H54 (cell line): Measurements from ENCODE around the gene ST6GAL1.
"Not testable (repeated sequence)": the region's sequence is repeated elsewhere in the genome, so short reads cannot be mapped to it uniquely, and the experiment has no call there.

Source experiments
- DNase-seq: peaks from one replicate; pipeline ENCODE4 v3.0.0; 2011; ENCODE audit warnings: low spot score, mixed read lengths; ENCODE audit not compliant: insufficient read length
- FAIRE-seq: peaks from 3 replicates; lab custom pipeline; 2011; peaks lifted over from hg19 to GRCh38; lab: Jason Lieb, UNC
- POLR2A ChIP-seq: IDR thresholded peaks from 2 replicates; pipeline ENCODE4 v1.6.1; 2011; ENCODE audit warnings: low read depth, mild to moderate bottlenecking, low read length

The ST6GAL1 gene

DNA sequence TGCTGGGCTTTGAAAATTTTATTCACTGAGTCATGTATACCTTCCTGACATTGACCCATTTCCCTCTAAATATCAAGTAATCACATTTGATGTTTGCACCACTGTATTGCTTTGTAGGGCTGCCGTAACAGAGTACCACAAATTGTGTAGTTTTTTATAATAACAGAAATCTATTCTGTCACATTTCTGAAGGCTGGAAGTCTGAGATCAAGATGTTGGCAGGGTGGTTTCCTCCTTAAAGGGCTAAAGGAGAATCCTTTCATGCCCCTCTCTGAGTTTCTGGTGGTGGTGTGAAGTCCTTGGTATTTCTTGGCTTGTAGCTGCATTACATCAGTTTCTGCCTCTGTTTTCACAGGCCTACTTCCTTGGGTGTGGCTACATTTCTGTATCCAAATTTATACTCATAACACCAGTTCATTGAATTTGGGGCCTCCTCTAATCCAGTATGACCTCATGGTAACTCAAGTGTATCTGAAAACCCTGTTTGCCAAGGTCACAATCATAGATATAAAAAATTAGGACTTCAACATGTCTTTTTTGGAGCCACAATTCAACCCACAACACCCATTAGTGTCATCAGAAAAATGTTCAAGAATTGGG is 29.1 kb upstream of the ST6GAL1 start:
- no peak for TF ChIP-seq POLR2A
- peak; percentile 80 for FAIRE-seq
- DNase-seq = no peak

DNA sequence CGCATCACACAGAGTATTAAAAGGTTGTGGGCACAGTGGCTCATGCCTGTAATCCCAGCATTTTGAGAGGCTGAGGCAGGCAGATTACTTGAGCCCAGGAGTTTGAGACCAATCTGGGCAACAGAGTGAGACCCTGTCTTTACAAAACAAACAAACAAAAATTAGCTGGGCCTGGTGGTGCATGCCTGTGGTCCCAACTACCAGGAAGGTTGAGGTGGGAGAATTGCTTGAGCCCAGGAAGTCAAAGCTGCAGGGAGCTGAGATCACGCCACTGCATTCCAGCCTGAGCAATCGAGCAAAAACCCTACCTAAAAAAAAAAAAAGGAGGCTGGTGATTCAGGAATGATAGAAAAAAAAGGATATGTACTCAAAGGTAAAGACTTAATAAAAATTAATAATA is 28.2 kb upstream of the ST6GAL1 start:
- DNase-seq (no peak), FAIRE-seq (peak; percentile 61)
- no peak for TF ChIP-seq POLR2A

GRCh38 chr3:186902713-186903112 is 27.6 kb upstream of the ST6GAL1 start:
- DNase-seq = no peak
- peak; percentile 88 for FAIRE-seq
- TF ChIP-seq POLR2A = no peak

DNA sequence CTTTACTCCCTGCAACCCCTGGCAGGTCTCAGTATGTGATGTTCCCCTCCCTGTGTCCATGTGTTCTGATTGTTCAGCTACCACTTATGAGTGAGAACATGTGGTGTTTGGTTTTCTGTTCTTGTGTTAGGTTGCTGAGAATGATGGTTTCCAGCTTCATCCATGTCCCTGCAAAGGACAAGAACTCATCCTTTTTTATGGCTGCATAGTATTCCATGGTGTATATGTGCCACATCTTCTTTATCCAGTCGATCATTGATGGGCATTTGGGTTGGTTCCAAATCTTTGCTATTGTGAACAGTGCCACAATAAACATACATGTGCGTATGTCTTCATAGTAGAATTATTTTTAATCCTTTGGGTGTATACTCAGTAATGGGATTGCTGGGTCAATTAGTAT is 26.6 kb upstream of the ST6GAL1 start:
- DNase-seq, FAIRE-seq: not testable (repeated sequence)

GRCh38 chr3:186907075-186907474 is 23.3 kb upstream of the ST6GAL1 start:
- not testable (repeated sequence) for FAIRE-seq, DNase-seq

- TF ChIP-seq POLR2A = no peak
- FAIRE-seq (no peak), DNase-seq (no peak)
Measured at GRCh38 chr3:186909078-186909853, 21.1 kb upstream of the ST6GAL1 start.

DNA sequence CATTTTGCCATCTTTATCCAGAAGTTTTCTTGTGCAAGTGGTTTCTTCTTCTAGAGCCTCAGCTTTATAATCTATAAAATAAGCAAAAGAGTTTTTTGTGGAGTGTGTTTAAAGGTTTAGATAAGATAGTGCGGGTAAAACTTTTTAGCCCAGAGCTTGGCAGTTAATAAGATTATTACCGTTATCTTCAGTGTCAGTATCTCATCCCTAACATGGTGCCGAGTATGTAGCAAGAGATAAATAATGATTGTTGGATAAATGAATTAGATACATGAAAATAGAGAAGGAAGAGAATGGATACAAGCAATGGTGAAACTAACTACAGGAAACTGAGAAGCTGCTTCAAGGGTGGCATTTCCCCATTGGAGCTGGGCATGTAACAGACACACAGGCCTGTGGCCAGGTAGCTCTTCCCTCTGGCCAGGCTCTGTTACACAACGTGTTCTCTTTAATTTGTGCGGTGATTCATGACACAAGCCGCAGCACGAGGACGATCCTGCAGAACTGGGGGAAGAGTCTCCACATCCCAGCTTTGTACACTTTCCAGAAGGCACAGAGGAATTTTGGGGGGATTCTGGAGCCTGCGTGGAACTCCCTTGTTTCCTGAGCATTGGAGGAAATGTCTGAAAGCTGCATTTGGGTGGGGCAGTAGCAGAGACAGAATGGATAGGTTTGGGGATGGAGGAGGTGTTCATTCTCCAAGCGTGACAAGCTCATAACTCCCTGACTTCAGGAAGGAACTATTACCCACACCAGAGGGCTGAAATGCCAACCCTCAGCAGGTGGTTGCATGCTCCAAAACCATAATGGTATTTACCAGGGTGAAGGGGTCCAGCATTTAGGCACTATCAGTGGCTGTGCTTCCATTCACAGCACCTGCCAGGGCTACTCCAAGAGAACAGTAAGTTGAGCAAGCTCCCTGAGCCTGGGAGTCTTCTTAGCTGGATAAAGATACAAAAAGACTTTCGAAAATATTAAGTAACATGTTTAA is 14.2 kb upstream of the ST6GAL1 start:
- DNase-seq (no peak), FAIRE-seq (no peak)
- TF ChIP-seq POLR2A = no peak

- TF ChIP-seq POLR2A = no peak
- FAIRE-seq = no peak
- DNase-seq = no peak
Measured at GRCh38 chr3:186917512-186918312, 12.6 kb upstream of the ST6GAL1 start.

- no peak for DNase-seq
- FAIRE-seq = no peak
- TF ChIP-seq POLR2A = no peak
Measured at GRCh38 chr3:186920301-186920700, 10.0 kb upstream of the ST6GAL1 start.

DNA sequence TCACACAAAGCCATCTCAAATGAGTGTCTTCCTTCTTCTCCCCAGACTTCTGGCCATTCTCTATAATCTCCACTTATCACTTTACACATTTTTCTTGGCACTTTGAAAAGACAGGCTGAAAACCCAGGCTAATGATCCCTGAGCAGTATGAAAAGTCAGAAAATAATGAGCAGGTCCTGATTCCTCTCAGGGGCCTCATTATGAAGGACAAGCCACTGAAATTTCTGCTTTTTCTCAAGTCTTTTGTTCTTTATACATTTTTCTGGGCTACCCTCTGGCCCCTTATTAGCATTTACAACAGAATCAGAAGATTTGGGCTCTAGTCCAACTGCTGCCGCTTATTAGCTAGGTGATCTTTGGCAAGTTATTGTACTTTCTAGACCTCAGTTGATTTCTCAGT is 9.5 kb upstream of the ST6GAL1 start:
- FAIRE-seq (no peak), DNase-seq (no peak)
- no peak for TF ChIP-seq POLR2A

- no peak for TF ChIP-seq POLR2A
- DNase-seq (no peak), FAIRE-seq (no peak)
Measured at GRCh38 chr3:186921578-186921977, 8.7 kb upstream of the ST6GAL1 start.

DNA sequence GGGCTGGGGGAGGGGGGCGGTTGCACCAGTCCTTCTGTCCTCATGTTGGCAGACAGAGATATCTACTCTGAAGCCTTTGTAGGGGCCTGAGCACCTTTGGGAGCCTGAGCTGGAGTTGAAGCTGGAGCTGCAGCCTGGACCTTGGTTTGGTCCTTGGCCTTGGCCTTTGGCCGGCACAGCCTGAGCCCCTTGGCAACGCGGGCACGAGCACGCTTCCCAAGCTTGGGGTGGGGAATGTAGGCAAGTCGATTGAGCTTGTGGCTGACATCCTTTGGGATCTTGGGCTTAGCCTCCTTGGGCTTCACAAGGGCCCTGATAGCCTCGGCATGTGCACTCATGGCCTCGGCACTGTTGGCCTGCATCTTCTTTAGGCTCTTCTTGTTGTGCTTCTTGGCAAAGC is 8.1 kb upstream of the ST6GAL1 start:
- TF ChIP-seq POLR2A = no peak
- no peak for DNase-seq
- no peak for FAIRE-seq

GRCh38 chr3:186922790-186923189 is 7.5 kb upstream of the ST6GAL1 start:
- DNase-seq = no peak
- TF ChIP-seq POLR2A = no peak
- no peak for FAIRE-seq
